NCI-H1417 (cell line): ENCODE results near the gene SLC34A3.

ENCODE experiments used
- DNase-seq, 3 experiments: peaks; one replicate each; lab custom pipeline; 2025; lab: John Stamatoyannopoulos, UW

Gene SLC34A3

DNA sequence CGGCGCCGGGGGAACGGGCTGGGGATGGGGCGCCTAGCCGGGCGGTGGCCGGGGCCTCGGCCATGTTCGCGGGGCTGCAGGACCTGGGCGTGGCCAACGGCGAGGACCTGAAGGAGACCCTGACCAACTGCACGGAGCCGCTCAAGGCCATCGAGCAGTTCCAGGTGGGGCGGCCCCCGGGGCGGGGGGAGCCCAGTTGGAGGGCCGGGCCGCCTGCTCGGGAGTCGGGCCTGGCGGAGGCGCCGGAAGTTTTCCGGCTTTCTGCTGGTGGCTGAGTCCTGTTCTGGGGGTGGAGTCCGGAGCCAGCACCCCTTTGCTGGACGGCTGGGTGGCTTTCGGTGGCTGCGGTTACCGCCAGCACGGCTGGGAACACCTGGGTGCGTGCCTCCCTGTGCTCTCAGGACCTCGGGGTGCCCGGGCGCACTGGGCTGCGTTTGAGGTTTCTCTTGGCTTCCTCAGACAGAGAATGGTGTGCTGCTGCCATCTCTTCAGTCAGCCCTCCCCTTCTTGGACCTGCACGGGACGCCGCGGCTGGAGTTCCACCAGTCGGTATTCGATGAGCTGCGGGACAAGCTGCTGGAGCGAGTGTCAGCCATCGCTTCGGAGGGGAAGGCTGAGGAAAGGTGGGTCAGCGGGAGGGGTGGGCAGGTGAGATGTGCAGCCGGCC is 24.9 kb downstream of the SLC34A3 start:
- peak in 1 of 3 experiments; percentile 80 for DNase-seq

DNA sequence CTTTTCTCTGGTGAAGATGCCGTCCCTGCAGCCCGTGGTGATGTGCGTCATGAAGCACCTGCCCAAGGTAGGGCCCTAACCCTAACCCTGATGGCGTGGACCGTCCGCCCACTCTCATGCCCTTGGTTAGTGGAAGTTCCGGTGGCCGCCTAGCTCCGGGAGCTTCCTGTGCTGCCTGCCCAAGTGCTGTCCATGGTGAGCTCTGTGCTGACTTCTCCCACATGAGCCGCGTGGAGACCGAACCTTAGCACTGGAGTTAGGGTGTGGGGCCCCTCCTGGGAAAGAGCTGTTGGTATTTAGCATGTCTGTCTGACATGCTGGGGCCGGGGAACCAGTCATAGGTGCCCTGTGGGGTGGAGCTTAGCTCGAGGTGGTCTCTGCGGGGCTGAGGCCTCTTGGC is 25.7 kb downstream of the SLC34A3 start:
- no peak for DNase-seq

DNA sequence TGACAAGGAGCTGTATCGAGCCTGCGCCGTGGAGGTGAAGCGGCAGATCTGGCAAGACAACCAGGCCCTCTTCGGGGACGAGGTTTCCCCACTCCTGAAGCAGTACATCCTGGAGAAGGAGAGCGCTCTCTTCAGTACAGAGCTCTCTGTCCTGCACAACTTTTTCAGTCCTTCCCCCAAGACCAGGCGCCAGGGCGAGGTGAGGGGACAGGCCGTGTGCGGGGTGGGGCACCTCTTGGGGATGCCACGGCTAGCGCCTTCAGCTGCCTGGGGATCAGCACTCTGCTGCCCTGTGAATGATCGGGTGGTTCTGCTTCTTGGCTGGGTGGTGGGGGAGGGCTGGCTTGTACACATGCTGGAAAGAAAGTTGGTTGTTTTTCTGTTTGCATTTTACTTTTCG is 26.2 kb downstream of the SLC34A3 start:
- no peak for DNase-seq

DNA sequence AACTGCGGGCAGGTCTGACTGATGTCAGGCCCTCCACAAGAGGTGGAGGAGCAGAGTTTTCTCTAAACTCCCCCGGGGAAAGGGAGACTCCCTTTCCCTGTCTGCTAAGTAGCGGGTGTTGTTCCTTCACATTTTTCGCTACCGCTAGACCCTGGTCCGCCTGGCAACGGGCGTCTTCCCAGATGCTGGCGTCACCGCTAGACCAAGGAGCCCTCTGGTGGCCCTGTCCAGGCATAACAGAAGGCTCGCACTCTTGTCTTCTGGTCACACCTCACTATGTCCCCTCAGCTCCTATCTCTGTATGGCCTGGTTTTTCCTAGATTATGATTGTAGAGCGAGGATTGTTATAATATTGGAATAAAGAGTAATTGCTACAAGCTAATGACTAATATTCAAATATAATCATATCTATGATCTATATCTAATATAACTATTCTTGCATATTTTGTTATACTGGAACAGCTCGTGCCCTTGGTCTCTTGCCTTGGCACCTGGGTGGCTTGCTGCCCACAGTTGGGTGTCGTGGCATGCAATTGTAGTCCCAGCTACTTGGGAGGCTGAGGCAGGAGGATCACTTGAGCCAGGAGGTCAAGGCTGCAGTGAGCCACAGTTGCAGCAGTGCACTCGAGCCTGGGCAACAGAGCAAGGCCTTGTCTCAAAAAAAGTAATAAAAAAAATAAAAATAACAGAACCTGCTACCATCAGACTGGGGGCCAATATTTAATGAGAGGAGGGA is 31.6 kb downstream of the SLC34A3 start:
- peak in 2 of 3 experiments; percentile 17 to 53 for DNase-seq

DNA sequence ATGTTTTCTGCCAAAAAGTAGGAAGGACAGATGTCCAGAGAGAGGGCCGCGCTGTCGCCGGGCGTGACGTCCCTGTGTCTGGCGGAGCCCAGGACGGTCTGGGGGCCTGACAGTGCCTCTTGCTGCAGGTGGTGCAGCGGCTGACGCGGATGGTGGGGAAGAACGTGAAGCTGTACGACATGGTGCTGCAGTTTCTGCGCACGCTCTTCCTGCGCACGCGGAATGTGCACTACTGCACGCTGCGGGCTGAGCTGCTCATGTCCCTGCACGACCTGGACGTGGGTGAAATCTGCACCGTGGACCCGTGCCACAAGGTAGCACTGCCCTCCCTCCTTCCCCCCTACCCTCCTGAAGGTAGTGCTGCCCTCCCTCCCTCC is 32.2 kb downstream of the SLC34A3 start:
- no peak for DNase-seq

DNA sequence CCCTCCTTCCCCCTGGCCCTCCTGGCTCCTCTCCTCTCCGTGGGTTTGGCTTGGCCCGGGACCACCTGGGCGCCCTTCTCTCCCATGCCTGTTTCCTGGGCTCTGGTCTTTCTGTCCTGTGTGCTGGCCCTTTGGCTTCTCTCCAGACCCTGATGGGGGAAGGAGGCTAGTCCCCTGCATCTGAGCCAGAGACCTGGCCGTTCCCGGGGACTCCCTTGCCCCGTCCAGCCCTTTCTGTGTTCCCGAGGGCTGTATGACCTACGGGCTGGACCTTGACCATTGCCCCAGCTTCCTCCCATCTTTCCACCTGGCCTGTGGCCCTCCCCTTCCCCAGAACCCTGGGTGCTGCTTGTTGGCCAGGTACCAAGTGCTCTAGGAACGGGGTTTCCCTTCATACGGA is 32.8 kb downstream of the SLC34A3 start:
- DNase-seq, result no peak

DNA sequence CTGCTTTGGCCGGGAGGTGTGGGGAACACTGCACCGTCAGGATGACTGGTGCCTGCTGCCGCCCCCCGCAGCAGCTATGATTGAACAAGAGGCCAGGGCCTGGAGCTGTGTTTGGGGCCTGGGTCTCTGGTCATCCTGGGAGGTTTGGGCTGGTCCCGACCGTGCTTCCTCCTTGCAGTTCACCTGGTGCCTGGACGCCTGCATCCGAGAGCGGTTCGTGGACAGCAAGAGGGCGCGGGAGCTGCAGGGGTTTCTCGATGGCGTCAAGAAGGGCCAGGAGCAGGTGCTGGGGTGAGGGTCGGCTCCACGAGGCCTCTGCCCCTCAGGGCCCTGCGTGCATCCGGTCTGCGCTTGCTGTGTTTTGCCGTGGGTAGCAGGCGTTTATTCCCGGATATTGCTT is 33.4 kb downstream of the SLC34A3 start:
- DNase-seq, result no peak

DNA sequence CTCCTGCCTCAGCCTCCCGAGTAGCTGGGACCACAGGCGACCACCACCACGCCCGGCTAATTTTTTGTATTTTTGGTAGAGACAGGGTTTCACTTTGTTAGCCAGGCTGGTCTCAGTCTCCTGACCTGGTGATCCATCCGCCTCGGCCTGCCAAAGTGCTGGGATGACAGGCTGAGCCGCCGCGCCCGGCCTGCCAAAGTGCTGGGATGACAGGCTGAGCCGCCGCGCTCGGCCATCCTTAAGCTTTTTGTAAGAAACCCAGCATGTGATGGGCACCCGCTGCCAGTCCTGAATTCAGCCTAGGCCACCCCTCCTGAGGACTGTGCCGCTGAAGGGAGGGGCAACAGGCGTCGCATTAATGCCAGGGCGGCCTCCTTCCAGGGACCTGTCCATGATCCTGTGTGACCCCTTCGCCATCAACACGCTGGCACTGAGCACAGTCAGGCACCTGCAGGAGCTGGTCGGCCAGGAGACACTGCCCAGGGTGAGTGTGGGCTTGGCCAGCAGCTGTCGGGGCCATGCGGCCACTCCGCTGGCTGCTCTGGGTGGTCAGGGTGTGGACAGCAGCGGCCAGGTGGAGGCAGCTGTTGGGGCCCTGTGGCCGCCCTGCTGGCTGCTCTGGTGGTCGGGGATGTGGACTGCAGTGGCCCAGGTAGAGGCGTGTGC is 34.9 kb downstream of the SLC34A3 start:
- no peak for DNase-seq

DNA sequence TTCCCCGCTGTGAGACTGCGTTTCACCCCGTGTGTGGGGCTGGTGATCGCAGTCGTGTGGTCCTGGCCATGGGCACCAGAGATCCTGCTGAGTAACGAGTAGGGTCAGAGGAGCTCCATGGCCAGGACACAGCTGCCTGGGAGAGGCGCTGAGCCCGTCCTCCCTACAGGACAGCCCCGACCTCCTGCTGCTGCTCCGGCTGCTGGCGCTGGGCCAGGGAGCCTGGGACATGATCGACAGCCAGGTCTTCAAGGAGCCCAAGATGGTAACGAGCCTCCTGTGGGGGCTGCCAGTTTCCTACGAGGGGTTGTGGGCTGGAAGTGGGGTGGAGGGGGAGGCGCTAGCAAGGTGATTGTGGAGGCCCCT is 35.4 kb downstream of the SLC34A3 start:
- DNase-seq, result no peak

DNA sequence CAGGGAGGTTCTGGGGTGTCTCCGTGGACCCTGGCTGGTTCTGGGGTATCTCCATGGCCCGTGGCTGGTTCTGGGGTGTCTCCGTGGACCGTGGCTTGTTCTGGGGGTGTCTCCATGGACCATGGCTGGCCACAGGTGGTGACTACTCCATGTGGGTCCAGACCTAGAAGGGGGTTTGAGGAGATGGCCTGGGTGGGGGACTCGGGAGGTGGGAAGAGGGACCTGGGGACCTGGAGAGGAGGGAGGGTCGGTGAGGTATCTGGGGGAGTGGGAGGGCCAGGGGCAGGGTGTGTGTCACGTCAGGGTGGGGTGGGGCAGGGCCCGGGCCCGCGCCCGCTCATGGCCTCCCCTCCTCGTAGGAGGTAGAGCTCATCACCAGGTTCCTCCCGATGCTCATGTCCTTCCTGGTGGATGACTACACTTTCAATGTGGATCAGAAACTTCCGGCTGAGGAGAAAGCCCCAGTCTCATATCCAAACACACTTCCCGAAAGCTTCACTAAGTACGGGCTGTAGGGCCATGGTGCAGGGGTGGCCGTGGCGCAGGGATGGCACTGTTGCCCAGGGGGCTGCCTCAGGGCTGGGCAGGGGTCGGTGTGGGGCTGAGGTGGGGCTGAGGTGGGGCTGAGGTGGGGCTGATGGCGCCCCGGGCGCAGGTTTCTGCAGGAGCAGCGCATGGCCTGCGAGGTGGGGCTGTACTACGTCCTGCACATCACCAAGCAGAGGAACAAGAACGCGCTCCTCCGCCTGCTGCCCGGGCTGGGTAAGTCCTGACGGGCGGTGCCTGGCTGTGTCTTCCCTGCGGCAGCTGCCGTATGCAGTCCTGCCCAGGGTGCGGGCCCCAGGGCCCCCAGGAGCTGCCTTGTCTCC is 36.1 kb downstream of the SLC34A3 start:
- DNase-seq, result no peak

DNA sequence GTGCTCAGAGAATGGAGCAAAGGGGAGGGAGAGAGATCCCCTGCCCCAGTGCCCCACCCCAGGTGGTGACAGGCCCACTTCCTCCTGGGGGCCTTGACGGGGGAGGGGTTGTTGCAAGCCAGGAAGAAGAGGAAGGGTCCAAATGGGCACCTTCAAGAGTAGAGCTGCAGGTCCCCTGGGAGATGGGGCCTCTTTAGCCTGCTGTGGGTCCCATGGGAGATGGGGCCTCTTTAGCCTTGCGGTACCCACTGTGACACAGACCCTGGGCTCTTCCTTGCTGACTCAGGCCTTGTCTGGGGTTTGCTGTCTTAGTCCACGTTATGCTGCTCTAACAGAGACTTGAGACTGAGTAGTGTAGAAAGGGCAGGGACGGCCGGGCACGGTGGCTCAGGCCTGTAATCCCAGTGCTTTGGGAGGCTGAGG is 37.2 kb downstream of the SLC34A3 start:
- DNase-seq, result no peak

DNA sequence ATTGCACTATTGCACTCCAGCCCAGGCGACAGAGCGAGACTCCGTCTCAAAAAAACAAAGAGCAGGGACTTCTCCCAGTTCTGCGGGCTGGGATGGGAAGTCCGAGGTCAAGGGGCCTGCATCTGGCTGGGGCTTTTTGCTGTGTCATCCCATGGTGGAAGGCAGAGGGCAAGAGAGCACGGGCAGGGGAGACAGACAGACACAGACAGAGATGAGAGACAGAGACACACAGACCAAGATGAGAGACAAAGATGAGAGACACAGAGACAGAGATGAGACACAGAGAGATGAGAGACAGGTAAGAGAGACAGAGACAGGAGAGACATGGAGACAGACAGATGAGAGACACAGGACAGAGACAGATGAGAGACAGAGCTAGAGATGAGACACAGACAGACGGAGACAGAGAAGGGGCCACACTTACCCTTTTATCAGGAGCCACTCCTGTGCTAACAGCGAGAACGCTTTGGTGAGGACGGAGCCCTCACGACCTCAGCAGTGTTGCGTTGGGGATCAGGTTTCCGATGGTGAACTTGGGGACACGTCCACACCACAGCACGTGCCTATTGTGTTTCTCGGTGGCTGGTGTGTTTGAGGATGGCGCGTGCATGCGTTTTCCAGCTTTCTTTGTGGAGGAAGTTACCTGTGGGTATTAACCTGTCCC is 38.0 kb downstream of the SLC34A3 start:
- DNase-seq, result no peak

DNA sequence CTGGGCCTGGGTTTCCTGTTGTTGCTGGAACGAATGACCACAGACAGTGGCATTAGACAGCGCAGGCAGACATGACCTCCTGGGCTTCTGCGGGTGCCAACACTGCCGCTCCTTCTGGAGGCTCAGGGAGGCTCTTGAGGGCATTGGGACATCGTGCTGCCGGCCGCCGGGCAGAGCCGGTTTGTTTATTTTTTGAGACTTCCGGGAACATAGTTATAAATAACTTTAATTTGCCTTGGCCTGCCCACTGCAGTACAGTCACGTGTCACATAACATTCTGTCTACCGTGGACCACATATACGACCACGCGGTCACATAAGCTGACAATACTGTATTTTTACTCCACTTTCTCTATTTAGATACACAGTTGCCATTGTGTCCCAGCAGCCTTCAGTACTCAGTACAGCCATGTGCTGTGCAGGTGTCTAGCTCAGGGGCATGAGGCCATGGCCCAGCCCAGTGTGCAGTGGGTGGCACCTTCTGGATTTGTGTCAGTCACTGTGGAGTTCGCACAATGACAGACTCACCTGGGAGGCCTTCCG is 38.6 kb downstream of the SLC34A3 start:
- no peak for DNase-seq

DNA sequence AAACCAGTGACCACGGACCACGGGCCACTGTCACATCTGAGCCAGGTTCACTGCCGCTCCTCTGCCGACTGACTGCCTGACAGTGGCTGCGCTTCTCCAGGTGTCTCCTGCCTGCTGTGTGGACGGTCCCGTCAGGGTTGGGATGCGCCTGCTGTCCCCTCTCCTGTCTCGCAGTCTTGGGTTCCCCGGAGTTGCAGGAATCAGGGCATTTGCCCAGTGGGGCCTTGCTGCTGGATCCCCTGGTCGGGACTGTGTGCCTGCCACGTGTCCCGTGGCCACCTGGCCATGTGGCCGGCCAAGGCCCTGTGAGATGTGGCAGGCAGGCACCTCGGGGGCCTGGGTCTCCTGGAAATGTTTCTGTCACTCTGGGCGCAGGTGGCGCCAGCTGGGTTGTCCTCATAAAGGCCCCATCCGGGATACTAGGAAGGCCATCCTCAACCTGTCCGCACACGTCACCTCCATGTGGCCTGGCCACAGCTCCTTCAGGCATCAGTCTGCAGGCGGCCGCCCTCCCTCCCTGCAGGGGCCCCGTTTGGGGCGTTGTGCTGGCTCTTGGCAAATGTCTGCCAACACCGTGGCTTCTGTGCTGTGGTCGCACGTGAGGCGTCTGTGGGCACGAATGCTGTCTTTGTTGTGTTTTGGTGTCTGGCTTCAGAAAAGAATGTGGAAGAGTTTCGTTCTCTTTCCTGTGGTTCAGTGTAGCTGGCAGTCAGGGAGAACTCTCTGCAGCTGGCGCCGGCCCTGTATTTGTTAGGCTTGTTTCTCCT is 40.4 kb downstream of the SLC34A3 start:
- no peak for DNase-seq

DNA sequence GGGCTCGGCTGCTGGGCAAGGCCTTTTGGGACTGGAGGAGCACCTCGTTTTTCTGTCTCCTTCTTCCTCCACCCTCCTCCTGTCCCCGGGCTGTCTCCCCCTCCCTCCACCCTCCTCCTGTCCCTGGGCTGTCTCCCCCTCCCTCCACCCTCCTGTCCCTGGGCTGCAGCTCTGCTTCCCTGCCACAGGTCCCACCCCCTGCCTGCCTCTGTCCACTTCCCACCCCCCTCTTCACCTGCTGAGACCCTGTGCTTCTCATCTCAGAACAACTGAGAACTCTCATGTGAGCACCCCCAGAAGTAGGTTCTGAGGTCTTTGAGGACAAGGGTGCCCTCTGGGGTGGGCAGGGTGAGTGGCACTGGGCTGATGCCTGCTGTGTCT is 41.0 kb downstream of the SLC34A3 start:
- no peak for DNase-seq

DNA sequence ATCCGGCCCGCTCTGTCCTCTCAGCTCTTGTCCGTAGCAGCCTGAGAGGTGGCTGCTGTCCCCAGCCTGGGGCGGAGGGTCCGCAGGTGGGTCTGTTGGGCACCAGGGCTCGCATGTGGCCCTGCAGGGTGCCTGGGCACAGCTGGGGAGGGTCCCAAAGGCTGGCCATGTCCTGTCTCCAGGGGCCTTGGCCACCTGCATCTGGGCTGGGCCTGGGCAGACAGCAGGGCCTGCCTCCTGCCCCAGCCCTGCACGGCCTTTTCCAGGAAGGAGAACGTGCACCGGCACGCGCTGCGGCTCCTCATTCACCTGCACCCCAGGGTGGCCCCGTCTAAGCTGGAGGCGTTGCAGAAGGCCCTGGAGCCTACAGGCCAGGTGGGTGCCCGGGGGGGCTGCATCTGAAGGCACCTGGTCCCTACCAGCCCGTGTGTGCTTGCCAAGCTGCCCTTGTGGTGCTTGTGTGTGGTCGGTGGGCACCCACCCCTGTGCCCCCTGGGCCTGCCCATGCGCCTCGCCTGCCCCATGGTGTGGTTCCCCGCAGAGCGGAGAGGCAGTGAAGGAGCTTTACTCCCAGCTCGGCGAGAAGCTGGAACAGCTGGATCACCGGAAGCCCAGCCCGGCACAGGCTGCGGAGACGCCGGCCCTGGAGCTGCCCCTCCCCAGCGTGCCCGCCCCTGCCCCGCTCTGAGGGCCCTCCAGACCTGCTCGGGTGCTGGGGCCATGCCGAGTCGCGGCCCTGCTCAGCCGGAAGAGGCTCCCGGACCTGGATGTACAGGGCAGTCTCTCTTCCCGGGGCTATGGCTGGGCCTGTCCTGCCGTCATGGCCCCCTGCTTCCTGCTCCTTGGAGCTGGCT is 41.8 kb downstream of the SLC34A3 start:
- no peak for DNase-seq

DNA sequence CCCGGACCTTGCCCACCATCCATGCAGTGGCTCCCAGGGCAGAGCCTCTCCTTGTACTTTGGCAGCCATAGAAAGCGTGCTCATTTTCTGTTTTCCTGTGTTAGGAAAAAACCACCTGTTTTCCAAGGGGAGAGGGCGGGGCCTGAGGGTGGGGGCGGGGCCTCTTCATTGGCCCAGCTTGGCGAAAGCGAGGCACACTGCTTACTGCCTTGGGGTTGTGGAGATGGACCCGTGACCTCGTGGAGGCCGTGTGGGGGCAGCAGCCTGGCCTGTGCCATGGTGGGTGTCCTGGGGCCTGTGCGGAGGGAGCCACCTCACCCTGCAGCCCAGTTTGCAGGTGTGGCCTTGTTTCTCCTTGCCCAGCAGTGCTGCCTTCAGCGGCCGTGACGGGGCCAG is 42.4 kb downstream of the SLC34A3 start:
- DNase-seq, result peak; percentile 4 to 67 (median 51)

DNA sequence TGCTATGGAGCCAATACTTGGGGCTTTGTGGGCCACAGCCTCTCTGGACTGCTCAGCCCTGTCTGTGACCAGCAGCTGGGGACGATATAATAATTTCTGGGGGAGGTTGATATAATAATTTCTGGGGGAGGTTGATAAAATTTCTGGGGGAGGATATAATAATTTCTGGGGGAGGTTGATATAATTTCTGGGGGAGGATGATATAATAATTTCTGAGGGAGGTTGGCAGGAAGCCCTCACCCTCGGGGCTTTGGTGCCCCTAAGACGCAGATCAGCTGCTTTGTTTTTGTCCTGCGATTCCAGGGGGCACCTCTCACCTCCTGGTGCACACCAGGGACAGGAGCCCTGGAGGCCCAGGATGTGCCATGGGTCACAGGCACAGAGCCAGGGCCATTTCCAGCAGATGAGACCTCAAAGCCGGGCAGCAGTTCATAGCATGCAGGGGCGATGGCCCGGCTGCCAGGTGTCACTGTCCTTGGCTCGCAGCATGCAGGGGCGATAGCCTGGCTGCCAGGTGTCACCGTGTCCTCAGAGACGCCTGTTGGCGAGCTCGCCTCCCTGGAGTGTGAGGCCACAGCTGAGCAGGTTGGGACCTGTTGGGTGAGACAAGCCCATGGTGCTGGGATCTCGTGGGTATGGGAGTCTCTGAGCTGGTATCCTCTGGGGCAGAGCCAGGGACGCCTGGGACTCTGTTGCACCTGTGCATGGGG is 43.1 kb downstream of the SLC34A3 start:
- DNase-seq, result peak; percentile 8 to 85 (median 74)

DNA sequence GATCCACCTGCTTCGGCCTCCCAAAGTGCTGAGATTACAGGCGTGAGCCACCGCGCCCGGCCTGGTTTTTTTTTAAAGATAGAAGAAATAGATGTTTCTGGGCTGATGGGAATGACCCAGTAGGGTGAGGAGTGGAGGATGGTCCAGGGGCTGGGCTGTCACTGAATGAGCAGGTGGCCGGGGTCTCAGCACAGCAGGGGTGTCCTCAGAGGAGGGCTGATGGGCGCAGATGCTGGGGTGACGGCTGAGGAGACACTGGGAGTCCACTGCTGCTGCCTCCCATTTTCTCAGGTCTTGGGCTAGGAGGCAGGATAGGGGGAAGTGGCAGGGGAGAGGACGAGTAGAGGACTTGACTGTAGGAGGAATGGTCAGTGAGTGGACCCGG is 44.5 kb downstream of the SLC34A3 start:
- DNase-seq, result no peak
